HG03520 (cell line): ENCODE results near the gene WDFY4.

Experiments
- ATAC-seq: cut with Tn5 transposase; IDR thresholded peaks from one replicate; pipeline ENCODE4 v1.9.1; 2021; ENCODE audit warnings: mild to moderate bottlenecking, moderate library complexity; ENCODE audit not compliant: unreplicated experiment

WDFY4 gene

DNA sequence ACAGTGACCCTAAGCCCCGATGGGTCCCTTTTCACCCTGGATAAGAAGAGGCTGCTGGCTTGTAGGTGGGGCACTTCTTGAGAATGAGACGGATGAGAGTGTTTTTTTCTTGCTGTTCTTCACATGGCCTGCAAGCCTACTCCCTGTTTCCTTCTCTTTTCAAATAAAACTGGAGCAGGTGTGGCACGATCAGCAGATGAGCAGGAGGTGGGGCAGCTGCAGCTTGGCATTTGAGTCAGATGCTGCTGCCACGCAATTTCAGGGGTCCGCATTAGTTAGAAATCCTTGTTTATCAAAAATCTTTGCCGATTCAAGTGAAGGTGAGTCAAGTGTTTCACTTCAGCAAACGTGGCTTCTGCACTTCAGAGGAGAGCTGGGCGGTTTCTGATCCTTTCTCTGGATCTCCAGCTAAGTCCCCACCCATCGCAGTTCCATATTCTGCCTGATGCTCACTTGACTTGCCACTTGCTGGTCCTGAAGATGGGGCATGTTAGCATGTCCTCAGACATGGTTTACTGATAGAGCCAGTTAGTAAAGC is 20.8 kb downstream of the WDFY4 start:
- no peak for ATAC-seq

DNA sequence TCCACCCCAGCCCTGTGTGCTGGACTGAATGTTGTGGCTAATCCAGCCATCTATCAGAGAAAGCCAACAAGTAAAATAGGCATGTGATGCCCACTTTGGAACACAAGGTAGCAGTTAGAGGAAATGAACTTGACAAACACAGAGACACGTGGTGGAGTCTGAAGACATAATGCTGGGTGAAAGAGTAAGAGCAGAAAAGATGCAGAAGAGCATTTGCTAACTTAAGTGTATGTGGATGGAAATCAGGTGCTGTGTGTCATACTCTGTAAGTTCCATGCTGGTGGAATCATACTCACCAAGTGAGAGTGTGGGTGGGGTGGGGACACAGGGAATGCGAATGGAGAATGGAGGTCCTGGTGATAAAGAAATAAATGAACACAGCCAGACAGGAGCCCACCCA is 22.8 kb downstream of the WDFY4 start:
- ATAC-seq: no peak

GRCh38 chr10:48708144-48708543 is 23.5 kb downstream of the WDFY4 start:
- no peak for ATAC-seq

DNA sequence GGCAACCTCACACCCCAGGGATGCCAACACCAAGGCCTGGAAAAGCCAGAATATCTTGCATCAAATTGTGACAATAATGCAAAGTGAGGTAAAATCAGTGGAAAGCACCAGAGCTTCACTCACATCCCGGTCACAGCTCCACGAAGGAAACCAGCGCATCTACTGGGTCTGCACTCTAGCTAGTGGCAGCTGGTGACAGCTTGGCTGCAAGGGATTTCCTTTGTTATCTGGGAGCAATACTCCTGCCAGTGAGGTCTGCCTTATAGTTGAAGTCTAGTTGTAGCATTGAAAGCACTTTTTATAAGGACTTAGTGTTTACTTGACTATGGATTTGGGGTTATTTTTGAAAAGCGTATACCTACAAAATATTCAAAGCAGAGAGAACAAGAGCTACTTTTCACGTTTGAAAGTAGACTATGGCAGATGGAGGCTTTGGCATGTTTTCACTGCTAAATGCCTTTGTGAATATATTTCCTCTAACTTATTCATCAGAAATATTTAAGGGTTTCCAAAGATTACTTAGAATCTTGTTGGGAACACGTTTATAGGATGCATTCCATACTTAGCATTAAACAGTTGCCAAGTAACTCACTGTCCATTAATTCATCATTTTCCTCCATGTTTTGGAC is 26.1 kb downstream of the WDFY4 start:
- no peak for ATAC-seq

DNA sequence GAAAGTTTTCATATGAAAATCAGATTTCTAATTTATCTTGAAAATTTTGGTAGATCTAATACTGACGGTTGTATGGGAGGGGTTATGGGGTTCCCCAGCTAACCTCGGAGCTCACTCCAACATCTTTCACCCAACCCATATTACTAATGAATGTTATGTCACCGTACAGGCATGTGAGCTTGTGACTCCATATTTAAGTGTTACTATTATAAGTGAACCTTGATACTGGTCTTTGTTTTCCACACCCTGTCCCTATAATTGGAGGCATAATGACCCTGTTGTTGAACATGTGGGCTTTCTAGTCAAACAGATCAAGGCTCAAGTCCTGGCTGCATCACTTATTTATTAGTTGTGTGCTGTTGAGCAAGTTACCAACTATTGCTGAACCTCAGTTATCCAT is 27.2 kb downstream of the WDFY4 start:
- ATAC-seq: no peak

DNA sequence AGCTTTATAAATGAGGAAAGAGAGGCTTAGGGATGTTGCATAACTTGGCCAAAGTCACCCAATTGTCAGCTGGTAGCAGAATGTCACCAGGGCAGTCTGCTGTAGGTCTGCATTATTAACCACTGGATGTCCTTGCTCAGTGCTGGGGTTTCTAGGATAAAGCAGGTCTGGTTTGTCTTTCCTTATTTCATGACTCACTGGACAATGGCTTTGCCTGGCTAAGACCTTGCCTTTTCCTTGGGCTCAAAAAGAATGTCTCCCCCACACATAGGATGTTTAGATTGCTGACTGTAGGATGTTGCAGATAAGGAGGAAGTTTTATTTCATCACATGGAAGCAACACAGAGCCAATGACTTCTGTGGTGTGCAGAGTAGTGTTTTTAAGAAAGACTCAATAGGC is 29.4 kb downstream of the WDFY4 start:
- ATAC-seq: no peak

GRCh38 chr10:48716416-48716815 is 31.7 kb downstream of the WDFY4 start:
- ATAC-seq: no peak

- no peak for ATAC-seq
Measured at GRCh38 chr10:48720611-48721010, 35.9 kb downstream of the WDFY4 start.

- ATAC-seq: no peak
Measured at GRCh38 chr10:48722153-48723145, 37.8 kb downstream of the WDFY4 start.

DNA sequence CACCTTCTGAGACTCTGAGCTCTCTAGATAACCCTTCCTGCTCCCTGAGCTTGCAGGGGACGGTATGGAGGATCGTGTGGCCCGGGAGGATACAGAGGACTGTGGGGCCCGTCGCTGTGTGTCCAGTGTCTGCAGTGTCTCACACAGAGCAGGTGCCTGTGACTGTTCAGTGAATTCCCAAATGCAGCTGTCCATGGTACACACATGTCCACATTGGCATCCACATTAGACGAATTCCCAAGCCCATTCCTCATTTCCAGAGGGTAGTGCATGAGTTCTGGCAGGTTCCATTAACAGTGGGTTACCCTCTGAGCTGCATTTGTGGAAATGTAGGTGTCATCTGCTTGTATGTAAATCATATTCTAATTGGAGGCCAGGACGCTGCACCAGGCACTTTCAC is 39.5 kb downstream of the WDFY4 start:
- ATAC-seq: no peak

DNA sequence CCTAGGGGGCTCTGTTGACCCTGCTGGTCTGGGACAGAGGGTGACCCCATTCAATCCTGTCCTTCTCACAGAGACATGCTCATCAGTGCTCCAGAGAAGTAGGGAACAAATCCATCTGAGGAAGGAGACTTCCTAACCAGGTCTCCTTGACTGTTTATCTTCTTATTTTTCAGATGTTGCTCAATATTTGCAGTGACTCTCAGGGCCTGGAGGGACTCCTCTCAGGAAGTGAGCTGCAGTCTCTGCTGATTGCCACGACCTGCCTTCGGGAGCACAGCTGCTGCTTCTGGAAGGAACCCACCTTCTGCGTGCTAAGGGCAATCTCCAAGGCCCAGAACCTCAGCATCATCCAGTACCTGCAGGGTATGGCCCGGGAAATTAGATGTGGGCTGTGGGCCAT is 41.0 kb downstream of the WDFY4 start:
- no peak for ATAC-seq

DNA sequence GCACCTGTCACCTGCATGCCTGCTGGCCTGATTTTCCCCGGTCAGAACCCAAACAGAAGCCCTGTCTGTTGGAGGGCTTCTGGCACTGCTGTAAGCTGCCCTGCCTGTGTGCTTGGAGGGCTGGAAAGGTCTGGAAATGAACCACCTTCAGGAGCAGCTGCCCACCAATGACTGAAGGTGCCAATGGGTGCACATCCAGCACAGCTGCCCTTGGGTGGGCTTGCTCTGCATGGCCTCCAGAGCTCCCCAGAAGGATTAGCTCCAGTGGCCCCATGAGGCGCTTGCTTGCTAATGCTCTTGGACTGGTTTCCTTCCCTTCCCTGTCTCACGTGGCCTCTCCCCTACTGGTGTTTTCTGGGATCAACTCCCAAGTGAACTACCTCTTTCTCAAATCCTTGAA is 43.2 kb downstream of the WDFY4 start:
- ATAC-seq: no peak

DNA sequence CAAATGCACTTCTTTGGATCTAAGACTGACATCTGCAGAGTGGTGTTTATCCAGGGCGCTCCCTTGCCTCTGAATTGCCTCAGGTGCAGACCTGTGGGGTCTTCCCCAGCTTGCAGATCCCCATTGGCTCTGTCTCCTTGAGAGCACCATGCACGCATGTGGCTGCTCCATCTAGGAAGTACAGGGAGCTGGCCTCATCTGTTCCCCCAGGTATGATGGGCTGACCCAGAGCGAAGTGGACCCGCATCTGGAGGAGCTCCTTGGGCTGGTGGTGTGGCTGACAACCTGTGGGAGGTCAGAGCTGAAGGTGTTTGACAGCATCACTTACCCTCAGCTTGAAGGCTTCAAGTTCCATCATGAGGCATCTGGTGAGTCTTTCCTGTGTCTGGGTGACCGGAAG is 44.5 kb downstream of the WDFY4 start:
- ATAC-seq: no peak

- no peak for ATAC-seq
Measured at GRCh38 chr10:48729941-48730457, 45.3 kb downstream of the WDFY4 start.

DNA sequence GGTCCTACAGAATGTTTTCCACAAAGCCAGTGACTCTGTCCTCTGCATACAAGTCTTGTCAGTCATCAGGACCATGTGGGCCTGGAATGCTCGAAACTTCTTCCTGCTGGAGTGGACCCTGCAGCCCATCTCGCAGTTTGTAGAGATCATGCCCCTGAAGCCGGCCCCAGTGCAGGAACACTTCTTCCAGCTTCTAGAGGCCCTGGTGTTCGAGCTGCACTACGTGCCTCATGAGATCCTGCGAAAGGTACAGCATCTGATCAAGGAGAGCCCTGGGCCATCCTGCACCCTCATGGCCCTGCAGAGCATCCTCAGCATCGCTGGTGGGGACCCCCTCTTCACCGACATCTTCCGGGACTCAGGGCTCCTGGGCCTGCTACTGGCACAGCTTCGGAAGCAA is 46.5 kb downstream of the WDFY4 start:
- ATAC-seq: no peak

- no peak for ATAC-seq
Measured at GRCh38 chr10:48731654-48732053, 47.0 kb downstream of the WDFY4 start.

GRCh38 chr10:48733329-48733728 is 48.7 kb downstream of the WDFY4 start:
- no peak for ATAC-seq

- no peak for ATAC-seq
Measured at GRCh38 chr10:48735836-48736390, 51.2 kb downstream of the WDFY4 start.

GRCh38 chr10:48736596-48736995 is 51.9 kb downstream of the WDFY4 start:
- ATAC-seq: no peak

DNA sequence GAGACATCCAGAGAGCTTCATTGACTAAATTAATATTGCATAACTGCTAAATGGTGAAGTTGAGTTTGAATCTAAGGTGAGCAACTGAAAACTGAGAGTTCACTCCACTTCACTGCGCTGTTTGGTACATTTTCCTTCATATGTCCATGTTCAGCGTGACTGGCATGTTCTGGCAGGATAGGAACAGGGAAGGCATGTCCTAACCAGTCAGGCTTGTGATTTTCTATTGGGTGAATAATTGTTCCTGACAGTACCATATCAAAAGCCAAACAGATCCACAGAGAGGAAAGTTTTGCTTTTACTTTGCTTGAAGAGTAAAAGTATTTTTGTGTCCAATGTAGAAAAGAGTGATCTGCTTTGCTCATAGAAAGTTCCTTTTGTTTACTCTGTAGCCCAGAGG is 53.2 kb downstream of the WDFY4 start:
- ATAC-seq: no peak

GRCh38 chr10:48739170-48739569 is 54.5 kb downstream of the WDFY4 start:
- ATAC-seq: no peak
